HG03354 (cell line): ENCODE measurements around the gene SEMA6D.
"Not testable (repeated sequence)": the region's sequence is repeated elsewhere in the genome, so short reads cannot be mapped to it uniquely, and the experiment has no call there.

Experiments used
- ATAC-seq: cut with Tn5 transposase; IDR thresholded peaks from one replicate; pipeline ENCODE4 v1.9.1; 2021; ENCODE audit warnings: mild to moderate bottlenecking; ENCODE audit not compliant: unreplicated experiment, poor library complexity, severe bottlenecking

SEMA6D gene

GRCh38 chr15:47738144-47738825, 21.0 kb downstream of the SEMA6D start:
- ATAC-seq: not testable (repeated sequence)

DNA sequence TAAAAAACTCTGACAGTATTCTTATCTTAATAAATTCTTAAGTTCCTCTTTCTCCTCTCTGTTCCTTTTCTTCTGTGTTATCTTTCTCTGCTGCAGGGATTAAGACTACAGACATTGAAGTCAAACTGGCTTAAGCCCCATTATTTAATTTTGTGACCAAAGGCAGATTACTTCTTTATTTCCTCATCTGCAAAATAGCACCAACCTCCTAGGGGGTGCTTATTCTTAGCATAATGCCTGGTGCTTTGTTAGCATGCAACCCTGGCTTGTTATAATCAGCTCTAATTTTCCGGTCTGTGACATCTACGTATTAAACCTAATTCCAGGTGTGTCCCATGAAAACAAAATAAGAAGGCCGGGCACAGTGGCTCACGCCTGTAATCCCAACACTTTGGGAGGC, 23.8 kb downstream of the SEMA6D start:
- ATAC-seq: no peak

DNA sequence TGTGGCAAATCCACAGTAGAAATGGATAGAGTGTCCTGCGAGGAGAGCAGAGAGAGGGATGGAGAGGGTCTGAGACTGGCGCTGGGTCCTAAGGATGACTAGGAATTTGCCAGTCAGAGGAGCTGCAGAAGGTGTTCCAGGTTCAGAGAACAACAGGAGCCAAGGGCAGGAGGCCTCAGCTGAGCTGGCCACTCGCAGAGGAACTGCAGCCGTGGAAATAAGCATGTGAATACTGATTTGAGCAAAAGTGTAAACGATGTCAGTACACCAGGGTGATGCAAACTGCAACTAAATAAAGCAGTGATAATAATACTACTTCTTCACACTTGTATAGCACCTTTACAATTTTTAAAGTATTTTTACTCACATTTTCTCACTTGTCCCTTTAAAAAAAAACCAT, 24.6 kb downstream of the SEMA6D start:
- ATAC-seq: no peak

DNA sequence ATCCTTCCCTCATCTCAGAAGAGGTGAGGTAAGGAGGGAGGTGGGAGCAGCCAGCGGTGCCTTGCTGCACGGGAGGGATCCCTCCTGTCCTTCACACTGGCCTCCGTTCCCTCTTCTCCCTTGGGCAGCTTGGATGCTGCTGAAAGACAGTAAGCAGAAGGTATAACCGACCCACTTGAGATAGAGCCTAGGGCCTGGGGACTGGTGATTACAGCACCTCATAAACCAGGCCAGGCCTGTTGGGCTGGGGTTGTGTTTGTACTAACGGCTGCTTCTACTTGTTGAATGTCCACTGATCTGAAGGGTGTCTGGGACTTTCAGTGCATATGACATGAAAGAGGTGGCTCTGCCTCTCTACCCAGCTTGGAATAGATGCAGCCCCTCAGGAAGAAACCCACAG, 25.0 kb downstream of the SEMA6D start:
- no peak for ATAC-seq

- no peak for ATAC-seq
Measured at GRCh38 chr15:47742742-47743141, 25.4 kb downstream of the SEMA6D start.

DNA sequence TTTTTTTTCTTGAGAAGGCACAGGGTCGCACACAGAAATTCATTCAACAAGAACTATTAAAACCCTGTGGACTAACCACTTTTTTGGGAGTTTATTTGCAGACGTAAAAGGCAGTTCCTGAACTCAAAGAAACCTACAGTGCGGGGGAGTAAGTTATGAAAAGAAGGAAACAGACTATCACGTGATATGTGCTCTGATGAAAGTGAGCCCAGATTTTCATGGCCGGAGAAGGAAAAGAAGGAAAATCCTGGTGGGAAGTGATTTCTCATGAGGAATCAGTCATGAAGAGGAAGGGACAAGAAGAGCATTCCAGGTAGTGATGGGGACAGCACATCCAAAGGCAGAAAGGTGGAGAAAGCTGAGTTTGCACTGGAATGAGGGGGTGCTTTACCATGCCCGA, 26.1 kb downstream of the SEMA6D start:
- no peak for ATAC-seq

- ATAC-seq: no peak
Measured at GRCh38 chr15:47743886-47744285, 26.6 kb downstream of the SEMA6D start.

GRCh38 chr15:47744496-47744895, 27.2 kb downstream of the SEMA6D start:
- no peak for ATAC-seq

GRCh38 chr15:47744973-47745372, 27.7 kb downstream of the SEMA6D start:
- no peak for ATAC-seq

DNA sequence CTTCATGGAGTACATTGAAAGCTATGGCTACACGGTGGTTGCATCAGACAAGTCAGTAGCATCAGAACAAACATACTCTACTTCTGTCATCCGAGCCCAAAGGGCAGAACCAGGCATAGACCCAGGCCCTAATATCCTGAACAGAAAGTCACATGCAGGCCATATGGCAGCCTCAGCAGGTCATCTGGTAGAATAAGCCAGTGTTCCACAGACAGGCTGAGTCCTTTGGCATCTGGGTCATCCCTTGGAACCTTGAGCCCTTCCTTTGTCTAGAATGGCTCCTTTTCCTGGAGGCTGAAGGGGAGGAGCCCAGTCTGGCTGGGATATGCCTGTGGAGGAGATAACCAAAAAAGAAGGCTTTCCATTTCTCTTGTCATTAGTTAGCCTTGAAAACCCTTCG, 29.2 kb downstream of the SEMA6D start:
- ATAC-seq: no peak

GRCh38 chr15:47750030-47750739, 32.9 kb downstream of the SEMA6D start:
- no peak for ATAC-seq

DNA sequence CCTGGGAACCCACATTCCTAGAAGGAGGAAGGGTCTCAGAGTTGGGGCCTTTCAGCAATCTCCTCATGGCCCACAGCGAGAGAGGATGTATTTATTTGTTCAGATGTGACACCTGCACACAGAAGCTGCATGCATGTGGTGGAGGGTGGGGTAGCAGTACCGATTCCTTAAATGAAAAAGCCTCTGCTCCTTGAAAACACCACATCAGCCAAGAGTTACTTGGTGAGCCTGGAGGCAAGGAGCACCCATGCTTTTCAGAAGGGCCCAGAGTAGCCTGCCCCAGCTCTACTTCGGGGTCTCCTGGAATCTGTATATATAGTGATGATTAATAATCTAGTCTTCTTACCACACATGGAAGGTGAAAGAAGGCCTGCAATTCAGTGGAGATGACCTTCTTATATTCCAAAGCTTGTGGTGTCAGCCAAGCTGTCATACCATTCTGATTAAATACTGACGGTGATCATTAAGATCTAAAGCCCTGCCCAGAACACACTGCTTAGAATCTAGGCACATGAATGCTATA, 33.5 kb downstream of the SEMA6D start:
- no peak for ATAC-seq

DNA sequence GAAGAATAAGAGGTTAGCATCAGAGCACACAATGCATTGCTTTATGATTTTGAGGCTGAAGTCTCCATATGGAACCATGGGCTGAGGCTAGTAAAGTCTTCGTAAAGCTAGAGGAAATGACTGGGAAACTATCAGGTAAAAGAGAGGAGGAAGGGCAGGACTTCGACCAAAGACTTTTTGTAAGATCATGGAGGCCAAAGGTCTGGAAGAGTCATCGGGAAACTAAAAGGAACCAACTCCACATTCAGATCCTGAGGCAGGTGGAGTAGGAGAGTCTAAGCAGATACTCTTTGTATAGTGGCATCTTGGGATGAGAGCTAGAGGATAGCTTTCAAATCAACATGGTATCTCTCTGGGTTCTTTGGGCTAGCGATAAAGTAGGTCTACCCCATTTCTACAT, 36.3 kb downstream of the SEMA6D start:
- ATAC-seq: no peak

GRCh38 chr15:47754312-47754711, 37.0 kb downstream of the SEMA6D start:
- ATAC-seq: no peak

DNA sequence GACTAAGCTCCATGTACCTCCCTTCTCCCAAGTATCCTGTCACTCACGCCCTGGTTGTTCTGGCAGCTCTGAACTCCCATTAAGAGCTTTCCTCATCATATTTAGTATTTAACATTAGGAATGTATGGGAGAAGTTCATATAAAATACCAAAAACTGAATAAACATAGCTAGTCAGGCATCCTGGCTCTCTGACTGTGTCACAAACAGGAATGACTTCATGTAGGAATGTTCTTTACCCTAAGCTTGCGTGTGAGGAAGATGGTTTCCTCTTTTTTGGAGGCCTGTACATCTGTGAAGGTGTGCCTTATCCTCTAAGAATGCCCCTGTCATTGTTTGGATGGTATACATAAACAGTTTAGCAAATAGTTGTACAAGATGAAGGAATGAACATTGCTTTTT, 38.6 kb downstream of the SEMA6D start:
- ATAC-seq: no peak

DNA sequence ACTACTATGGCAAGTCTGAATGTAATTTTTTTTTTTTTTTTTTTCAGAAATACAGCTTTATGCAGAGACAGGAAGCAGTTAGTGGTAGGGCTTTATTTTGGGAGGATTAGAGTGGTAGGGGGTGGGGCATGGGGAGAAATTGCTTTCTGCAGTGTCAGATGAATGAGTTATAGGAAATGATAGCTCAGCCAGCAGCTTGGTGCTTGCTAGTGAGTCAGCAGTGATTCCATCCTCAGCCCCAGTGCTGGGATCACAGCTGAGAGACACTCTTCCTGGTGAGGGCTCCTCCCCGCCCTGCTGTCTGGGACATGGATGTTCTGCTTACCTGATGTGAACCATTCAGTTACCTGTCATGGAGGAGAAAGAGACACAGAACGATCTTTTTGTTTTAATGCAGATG, 39.6 kb downstream of the SEMA6D start:
- ATAC-seq: no peak

- no peak for ATAC-seq
Measured at GRCh38 chr15:47757331-47757730, 40.0 kb downstream of the SEMA6D start.

GRCh38 chr15:47762621-47763020, 45.3 kb downstream of the SEMA6D start:
- ATAC-seq: no peak

DNA sequence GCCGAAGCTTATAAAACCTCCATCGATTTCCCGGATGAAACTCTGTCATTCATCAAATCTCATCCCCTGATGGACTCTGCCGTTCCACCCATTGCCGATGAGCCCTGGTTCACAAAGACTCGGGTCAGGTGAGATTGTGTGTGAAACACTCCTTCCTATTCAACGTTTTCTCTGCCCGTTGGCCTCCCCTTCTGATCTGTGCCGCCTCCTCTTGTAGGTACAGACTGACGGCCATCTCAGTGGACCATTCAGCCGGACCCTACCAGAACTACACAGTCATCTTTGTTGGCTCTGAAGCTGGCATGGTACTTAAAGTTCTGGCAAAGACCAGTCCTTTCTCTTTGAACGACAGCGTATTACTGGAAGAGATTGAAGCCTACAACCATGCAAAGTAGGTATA, 47.4 kb downstream of the SEMA6D start:
- no peak for ATAC-seq

- ATAC-seq: no peak
Measured at GRCh38 chr15:47766406-47766805, 49.1 kb downstream of the SEMA6D start.

DNA sequence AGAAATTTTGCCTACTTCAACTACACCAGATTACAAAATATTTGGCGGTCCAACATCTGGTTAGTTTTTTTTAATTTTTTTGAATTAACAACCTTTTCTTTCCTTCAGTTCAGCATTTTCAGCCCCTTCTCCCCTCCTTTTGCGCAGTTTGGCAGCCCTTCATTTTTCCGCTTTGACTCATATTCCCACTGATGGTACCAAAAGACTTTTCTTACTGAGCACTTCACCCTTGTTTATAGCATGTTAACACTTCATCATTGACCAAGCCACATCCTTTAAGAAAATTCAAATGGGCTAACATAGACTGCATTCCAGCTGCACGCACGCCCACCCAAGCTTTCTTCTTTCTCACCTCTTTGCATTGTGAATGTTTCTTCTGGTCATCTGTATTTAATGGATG, 49.7 kb downstream of the SEMA6D start:
- no peak for ATAC-seq
